ENCODE measurements around the gene MDH2. TPM values are rescaled to one million over a fixed set of nuclear protein-coding genes. Genes with fewer than 3 reads are reported as not detected.

The MDH2 gene
- total and polyA plus RNA-seq, 2 of the 4 experiments (the other 2 are of a cell fraction) = 55.4 to 206 TPM

DNA sequence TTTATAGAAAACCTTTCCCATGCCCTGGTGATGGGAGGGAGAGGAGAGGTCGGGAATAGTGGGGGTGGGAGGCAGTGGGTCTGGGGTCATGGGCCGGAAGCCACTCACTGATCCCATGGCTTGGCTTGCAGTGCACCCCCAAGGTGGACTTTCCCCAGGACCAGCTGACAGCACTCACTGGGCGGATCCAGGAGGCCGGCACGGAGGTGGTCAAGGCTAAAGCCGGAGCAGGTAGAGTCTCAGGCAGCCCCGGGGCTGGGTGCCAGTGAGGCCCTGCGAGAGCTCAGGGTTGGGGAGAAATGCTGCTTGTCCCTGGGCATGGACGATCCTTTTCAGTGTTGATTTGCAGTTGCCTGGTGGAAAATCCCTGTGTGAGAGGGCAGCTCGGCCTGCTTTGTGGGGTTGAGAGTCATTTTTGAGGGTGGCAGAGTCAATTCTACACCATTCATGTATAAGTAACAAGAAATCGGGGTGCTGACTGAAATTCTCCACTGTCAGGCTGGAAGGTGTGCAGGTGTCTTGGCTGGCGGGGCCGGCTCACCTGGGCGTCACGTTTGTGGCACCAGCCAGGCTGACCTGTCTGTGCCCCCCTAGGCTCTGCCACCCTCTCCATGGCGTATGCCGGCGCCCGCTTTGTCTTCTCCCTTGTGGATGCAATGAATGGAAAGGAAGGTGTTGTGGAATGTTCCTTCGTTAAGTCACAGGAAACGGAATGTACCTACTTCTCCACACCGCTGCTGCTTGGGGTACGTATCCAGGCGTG, 16.5 kb downstream of the MDH2 start:
- Histone ChIP-seq H2BK120ac (ENCODE audit: low read depth, low read length) (no peak overlapping the region), H2AK5ac (ENCODE audit: low read depth, low read length) (no peak overlapping the region), H3K56ac (ENCODE audit: extremely low read depth, insufficient read depth, low read length) (no peak overlapping the region), H2BK20ac (ENCODE audit: low read depth, low read length) (no peak overlapping the region), H3K27me3 (ENCODE audit: control insufficient read depth, insufficient read depth, low read length) (no peaks in the 10 kb centered on the region), H3K27ac (ENCODE audit: insufficient read depth, low read length) (no peak overlapping the region), H3K9me1 (ENCODE audit: insufficient read depth, low read length) (peaks cover 9% of the 10 kb centered on the region), H3K4ac (ENCODE audit: low read depth, low read length) (no peak overlapping the region), H2AFZ (replicated peaks; ENCODE audit: low read length, poor library complexity) (no peak overlapping the region), H2BK15ac (ENCODE audit: low read depth, low read length) (no peak overlapping the region), H4K8ac (ENCODE audit: low read depth in 2 of 2, low read length in 2 of 2) (no peak overlapping the region), H3K9ac (ENCODE audit: low read depth, low read length) (no peak overlapping the region), H3K4me2 (ENCODE audit: low read depth, low read length) (no peak overlapping the region), H4K5ac (ENCODE audit: low read depth, low read length) (no peak overlapping the region), H3K23ac (ENCODE audit: low read depth, low read length) (no peak overlapping the region), H4K91ac (ENCODE audit: insufficient read depth, low read depth, low read length) (no peak overlapping the region), H2AK9ac (replicated peaks; ENCODE audit: low read depth, low read length, poor library complexity) (peak overlapping the region; percentile 48), H3K36me3 (ENCODE audit: control insufficient read depth, insufficient read depth, low read length) (peaks cover 71% of the 10 kb centered on the region), H3K4me3 (ENCODE audit: insufficient read depth, low read depth, low read length) (no peak overlapping the region), H3K9me3 (ENCODE audit: control insufficient read depth, insufficient read depth, low read length) (no peaks in the 10 kb centered on the region), H3K18ac (ENCODE audit: low read depth, low read length) (no peak overlapping the region), H3K79me1 (ENCODE audit: low read depth in 1 of 2, low read length in 2 of 2) (peaks cover 3 to 30% of the 10 kb centered on the region in 2 experiments; a peak in 3 of 4 replicates), H4K20me1 (ENCODE audit: insufficient read depth, low read length) (peaks cover 2% of the 10 kb centered on the region; the same call in 1 of the 2 replicates), H3K4me1 (ENCODE audit: control insufficient read depth, insufficient read depth, low read length) (peaks cover 3% of the 10 kb centered on the region), H2BK5ac (ENCODE audit: low read depth, low read length, poor library complexity, severe bottlenecking) (no peak overlapping the region), H3K14ac (replicated peaks; ENCODE audit: low read depth, low read length) (no peak overlapping the region)
- ATAC-seq (ENCODE audit: low read depth) (no peak), DNase-seq (no peak)
- in situ Hi-C loops (cut with MboI; ENCODE audit: low sequenced_read_pairs) (no loop called here), dilution Hi-C loops (cut with HindIII; ENCODE audit: low sequenced_read_pairs, unreplicated experiment) (no loop called here), intact Hi-C loops (cut with micrococcal nuclease) (no loop called here)
- POLR2A ChIA-PET (ENCODE audit: unreplicated experiment) = no interaction called here
- no TSS peak for BruUV-seq (replicated peaks)
- no peak for TF ChIP-seq BHLHE40 (IDR thresholded peaks at IDR 0.05; ENCODE audit: low read depth, low read length)
- no peak for TF ChIP-seq CEBPB (IDR thresholded peaks at IDR 0.05; ENCODE audit: low read depth, low read length)
- TF ChIP-seq RAD21 (IDR thresholded peaks at IDR 0.05; ENCODE audit: low read length) = no peak
- 97% methylated on average over 7 of the region's 24 CpGs; no CpG with 5 or more reads in 1 of the 2 experiments for WGBS, 2 experiments (ENCODE audit: extremely low coverage in 2 of 2, insufficient read length in 1 of 2)
- CTCF ChIA-PET = no interaction called here
